Spleen (tissue), 7 donors: ENCODE results near the gene MCM10.

Experiments
- POLR2A ChIP-seq, 3 donors: fragments of 450-650 bp; IDR thresholded peaks; one replicate each; pipeline ENCODE4 v1.5.1; 2017; ENCODE audit warnings: antibody characterized with exemption in 3 of 3, mild to moderate bottlenecking in 1 of 3
- TF ChIP-seq, protein P1 (sequence below), 11 experiments: fragments of 200-600 bp in 7 of 11; fragments of 450-650 bp in 4 of 11; sonication (generic) in 4 of 11; IDR thresholded peaks in 8 of 11; conservative IDR thresholded peaks in 3 of 11; 1 replicate in 7 of 11; 2 replicates in 4 of 11; pipeline versions ENCODE4 v1.4.0 to v1.8.0; 2016 to 2021; ENCODE audit warnings: antibody characterized with exemption in 11 of 11, inconsistent platforms in 4 of 11, mild to moderate bottlenecking in 1 of 11
- donor health status: DM: no; HTN: no; CAD: no; lungs with moderate emphysema.
- donor health status: DM: no; HTN: no; CAD: no.
- donor health status: DM: no; HTN: no; CAD: no.

DNA sequence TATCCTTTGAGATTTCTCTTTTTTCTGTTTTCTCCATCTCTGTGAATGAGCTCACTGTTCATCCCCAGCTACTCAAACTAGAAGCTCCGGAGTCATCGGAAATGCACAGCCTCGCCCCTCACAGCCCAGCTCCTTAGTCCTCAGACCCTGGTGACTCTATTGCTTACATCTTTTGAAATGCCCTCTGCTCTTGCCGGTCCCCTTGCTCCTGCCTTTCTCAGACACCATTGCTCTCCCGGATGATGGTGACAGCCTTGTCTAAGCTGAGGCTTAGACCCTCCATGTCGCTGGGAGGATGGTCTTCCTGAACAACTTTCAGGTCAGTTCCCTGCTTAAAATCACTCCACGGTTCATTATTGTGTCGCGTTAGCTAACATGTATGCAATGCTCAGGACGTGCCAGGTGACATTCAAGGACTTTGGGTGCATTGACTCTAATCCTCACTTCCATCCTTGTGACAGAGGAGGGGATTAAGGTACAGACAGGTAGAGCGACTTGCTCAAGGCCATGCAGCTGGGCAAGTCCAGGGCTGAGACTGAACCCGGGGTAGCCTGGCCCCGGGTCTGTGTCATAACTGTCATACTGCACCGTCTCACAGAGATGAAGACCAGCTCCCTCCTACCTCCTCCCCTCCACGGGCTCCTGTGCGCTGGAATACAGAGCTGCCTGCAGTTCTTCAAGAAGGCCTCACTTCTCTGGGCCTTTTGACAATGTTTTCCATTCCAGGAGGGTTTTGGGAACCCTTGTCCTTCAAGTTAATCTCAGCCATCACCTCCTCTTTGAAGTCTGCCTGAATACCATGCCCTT lies 77.1 kb downstream of the MCM10 start:
- TF ChIP-seq, protein P1, sequence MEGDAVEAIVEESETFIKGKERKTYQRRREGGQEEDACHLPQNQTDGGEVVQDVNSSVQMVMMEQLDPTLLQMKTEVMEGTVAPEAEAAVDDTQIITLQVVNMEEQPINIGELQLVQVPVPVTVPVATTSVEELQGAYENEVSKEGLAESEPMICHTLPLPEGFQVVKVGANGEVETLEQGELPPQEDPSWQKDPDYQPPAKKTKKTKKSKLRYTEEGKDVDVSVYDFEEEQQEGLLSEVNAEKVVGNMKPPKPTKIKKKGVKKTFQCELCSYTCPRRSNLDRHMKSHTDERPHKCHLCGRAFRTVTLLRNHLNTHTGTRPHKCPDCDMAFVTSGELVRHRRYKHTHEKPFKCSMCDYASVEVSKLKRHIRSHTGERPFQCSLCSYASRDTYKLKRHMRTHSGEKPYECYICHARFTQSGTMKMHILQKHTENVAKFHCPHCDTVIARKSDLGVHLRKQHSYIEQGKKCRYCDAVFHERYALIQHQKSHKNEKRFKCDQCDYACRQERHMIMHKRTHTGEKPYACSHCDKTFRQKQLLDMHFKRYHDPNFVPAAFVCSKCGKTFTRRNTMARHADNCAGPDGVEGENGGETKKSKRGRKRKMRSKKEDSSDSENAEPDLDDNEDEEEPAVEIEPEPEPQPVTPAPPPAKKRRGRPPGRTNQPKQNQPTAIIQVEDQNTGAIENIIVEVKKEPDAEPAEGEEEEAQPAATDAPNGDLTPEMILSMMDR (IDR thresholded peaks at IDR 0.05 in 8 of 11, conservative IDR thresholded peaks at IDR 0.05 in 3 of 11), result no peak
- TF ChIP-seq POLR2A (IDR thresholded peaks at IDR 0.05), result no peak
